ENCODE data around the gene TRABD. TPM values are rescaled to one million over a fixed set of nuclear protein-coding genes. Genes with fewer than 3 reads are reported as not detected.
A peak's percentile ranks its signal among the peaks of the same experiment; 100 is the strongest.
"Not testable (repeated sequence)": the region's sequence is repeated elsewhere in the genome, so short reads cannot be mapped to it uniquely, and the experiment has no call there.

Gene TRABD, protein sequence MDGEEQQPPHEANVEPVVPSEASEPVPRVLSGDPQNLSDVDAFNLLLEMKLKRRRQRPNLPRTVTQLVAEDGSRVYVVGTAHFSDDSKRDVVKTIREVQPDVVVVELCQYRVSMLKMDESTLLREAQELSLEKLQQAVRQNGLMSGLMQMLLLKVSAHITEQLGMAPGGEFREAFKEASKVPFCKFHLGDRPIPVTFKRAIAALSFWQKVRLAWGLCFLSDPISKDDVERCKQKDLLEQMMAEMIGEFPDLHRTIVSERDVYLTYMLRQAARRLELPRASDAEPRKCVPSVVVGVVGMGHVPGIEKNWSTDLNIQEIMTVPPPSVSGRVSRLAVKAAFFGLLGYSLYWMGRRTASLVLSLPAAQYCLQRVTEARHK
- 16.2 and 20.0 TPM in 2 replicates for total RNA-seq

DNA sequence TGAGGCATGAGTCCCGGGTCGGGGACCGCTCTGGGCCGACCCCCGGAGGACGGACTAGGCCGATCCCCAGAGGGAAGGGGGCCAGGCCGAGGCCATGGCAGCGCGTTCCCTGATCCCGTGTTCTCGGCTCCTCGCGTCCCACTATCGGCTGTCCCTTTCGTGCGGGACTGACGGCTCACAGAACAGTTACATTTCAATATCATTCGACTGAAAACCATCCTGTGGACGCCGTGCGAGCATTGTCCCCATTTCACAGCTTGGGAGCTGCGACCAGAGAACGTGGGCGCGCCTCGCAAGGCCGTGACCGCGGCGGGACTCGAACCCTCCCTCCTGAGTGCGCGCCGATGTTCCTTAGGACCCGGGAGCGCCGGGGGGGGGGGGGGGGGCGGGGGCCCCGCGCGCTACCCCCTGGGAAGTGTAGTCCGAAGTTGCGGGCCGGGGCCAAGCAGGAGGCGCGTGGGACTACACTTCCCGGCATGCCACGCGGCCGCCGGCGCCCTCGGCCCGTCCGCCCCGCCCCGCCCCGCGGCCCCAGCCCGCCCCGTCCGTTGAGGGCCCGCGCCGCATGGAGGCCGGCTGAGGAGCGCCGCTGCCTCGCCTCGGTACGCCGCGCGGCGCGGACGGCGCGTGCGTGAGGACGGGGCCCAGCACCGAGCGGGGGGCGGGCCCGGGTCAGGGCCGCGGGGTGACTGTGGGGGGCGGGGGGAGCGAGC is at the start of gene TRABD:
Gene TRABD (plus strand): TSS at position 539 of the 713 bp plus-strand sequence. CDS start 7,148 bp downstream, outside the sequence.
- DNase-seq (ENCODE audit: low read depth in 2 of 2), result peak; percentile 65 to 91

DNA sequence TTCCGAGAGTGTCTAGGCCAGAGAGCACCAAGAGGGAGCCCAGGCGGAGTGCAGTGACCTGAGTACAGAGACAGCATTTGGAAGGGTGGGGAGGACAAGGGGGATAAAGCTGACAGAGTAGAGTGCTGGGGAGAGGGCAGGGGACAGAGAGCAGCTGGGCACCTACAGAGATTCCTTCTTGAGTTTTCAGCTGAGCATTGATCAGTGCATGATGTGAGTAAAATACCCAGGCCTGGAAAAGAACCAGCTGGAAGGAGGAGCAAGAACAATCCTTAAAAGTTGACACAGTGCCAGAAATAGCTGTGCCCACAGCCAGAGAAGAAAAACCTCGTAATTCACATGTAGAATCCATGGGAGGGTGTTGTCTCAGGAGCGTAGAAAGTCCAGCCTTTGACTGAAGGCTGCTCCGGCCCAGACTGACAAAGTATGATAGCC is 49.1 kb upstream of the TRABD start:
- peak in 1 of 2 donors; percentile 30 for DNase-seq (ENCODE audit: low read depth in 2 of 2)

DNA sequence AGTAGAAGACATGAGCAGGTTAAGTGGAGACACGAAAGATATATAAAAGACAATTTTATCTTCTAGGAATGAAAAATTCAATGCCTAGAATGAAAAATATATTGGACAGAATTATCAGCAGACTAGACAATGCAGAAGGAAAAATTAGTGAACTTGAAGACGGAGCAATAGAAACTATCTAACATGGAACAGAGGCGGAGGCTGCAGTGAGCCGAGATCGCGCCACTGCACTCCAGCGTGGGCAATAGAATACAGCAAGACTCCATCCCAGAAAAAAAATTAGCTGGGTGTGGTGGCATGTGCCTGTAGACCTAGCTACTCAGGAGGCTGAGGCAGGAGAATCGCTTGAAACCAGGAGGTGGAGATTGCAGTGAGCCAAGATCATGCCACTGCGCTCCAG is 48.4 kb upstream of the TRABD start:
- DNase-seq (ENCODE audit: low read depth in 2 of 2), result not testable (repeated sequence)

DNA sequence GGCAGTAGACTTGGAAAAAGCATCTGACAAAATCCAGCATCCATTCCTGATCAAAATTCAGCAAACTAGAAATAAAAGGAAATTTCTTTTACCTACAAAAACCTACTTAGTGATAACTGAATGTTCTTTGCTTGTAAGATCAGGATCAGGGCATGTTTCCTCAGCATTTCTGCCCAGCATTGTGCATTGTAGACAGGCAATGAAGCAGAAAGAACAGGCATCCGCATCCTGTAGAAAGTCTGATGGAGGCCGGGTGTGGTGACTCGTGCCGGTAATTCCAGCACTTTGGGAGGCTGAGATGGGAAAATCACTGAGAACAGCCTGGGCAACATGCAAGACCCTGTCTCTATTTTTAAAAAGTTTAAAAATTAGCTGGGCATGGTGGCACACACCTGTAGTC is 47.7 kb upstream of the TRABD start:
- no peak for DNase-seq (ENCODE audit: low read depth in 2 of 2)

DNA sequence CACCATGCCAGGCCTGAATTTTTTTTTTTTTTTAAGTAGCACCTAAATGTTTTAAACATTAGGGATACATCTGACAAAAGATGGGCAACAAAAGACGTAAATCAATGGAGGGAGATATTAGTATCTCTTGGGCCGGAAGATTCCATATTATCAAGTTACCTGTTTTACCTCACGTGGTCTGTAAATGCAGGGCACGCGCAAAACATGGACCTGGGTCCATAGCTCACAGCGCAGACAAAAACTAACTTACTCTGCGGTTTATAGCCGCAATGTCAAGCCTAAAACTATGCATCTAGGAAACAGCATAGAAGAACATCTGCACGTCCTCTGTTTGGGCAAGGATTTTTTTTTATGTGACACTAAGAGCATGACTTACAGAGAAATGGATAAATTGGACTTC is 46.7 kb upstream of the TRABD start:
- DNase-seq (ENCODE audit: low read depth in 2 of 2), result no peak

DNA sequence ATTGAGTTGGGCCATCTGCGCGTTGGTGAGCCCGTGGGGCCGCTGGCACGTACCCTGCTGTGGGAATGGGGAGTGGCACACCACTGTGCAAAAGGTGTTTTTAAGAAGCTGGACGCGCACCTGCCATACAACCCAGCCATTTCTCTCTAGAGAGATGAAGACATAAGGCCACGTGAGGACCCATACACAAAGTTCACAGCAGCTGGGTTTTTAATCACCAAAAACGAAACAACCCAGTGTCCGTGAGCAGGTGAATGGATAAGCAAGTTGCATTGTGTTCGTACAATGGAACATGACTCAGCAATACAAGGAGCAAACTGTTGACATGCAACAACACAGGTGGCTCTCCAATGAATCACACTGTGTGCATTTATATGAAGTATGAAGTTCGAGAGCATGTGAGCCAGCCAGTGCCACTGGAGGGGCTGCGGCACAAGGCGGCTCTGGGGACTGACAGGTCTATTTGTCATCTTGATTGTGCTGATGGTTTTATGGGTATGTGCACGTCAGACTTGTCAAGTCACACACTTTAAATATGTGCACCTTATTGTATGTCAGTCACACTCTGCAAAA is 45.8 kb upstream of the TRABD start:
- DNase-seq (ENCODE audit: low read depth in 2 of 2), result peak in 1 of 2 donors; percentile 51

DNA sequence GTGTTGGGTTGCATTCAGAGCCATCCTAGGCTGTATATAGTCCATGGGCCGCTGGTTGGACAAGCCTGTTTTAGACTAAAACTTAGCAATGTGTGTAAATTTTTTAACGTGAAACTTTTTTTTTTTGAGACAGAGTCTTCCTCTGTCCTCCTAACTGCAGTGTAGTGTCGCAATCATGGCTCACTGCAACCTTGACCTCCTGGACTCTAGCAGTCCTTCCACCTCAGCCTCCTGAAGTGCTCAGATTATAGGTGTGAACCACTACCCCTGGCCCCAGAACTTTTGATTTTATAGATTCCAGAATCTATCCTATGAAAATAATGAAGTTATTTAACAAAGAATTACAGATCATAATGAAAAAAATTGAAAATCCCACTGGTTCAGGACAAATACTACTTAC is 45.1 kb upstream of the TRABD start:
- no peak for DNase-seq (ENCODE audit: low read depth in 2 of 2)

DNA sequence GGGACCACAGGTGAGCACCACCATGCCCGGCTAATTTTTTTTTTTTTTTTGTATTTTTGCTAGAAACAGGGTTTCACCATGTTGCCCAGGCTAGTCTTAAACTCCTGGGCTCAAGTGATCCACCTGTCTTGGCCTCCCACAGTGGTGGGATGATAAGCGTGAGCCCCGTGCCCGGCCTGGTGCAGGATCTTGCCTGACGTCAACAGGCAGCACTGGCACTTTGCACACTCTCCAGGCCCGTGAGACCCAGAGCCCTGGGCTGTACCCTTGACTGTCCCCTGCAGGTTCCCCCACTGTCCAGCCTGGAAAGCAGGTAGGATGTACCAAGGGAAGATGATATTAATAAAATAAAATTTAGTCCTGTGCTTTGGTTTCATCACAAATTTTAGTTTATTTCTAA is 44.3 kb upstream of the TRABD start:
- no peak for DNase-seq (ENCODE audit: low read depth in 2 of 2)

DNA sequence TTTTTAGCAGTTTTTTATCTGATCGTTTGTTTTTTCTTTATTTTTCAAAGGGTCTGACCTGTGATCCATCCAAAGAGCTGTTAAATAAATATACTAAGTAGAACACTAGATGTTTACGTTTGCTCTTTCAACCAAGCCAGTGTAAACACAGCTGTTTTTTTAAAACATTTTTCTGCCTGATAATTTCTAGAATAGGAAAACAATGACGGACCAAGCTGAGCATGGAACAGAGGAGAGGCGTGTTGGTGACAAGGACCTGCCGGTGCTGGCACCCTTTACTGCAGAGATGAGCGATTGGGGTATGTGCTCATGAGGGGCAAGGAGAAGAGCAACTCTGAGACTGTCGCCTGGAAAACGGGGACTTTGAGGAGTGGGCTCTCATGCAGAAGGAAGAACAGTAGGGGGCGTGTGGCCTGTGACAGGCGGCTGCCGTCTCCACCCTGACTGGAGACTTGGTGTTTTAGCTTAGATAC is 43.8 kb upstream of the TRABD start:
- DNase-seq (ENCODE audit: low read depth in 2 of 2), result no peak

DNA sequence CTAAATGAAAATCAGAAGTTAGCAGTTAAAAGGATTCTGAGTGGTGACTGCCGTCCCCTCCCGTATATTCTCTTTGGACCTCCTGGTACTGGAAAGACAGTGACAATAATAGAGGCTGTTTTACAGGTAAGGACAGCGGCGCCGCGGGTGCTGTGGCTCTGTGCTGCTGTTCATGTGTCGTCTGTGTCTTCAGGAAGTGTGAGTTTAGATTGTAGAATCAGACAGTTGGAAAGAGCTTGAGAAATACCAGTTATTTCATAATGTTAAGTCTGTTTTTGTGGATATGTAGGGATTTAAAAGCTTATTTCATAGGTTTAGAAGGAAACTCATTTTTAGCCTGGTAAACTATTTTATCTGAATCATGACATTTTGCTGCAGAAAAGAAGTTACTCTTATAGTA is 42.6 kb upstream of the TRABD start:
- no peak for DNase-seq (ENCODE audit: low read depth in 2 of 2)

DNA sequence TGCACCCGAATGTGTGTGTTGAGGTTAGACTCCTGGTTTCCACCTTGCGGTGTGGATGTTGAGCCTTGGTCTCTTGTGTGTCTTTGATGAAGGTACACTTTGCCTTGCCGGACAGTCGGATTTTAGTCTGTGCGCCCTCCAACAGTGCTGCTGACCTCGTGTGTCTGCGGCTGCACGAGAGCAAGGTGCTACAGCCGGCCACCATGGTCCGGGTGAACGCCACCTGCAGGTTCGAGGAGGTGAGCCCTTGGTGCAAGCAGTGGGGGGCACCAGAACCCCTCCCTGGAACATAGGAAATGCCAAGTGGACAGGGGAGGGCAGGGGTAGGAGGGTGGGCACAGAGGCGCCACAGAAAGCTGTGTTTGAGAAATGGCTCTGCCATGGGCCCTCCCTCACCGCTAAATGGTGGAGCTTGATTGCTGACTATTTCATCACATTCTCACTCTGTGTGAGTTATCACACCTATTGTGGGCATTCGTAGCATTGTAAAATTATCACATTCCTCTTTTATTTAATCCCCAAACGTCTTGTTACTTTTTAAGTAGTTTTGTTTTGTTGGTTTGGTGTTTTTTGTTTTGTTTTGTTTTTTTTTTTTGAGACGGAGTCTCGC is 41.6 kb upstream of the TRABD start:
- DNase-seq (ENCODE audit: low read depth in 2 of 2), result no peak

DNA sequence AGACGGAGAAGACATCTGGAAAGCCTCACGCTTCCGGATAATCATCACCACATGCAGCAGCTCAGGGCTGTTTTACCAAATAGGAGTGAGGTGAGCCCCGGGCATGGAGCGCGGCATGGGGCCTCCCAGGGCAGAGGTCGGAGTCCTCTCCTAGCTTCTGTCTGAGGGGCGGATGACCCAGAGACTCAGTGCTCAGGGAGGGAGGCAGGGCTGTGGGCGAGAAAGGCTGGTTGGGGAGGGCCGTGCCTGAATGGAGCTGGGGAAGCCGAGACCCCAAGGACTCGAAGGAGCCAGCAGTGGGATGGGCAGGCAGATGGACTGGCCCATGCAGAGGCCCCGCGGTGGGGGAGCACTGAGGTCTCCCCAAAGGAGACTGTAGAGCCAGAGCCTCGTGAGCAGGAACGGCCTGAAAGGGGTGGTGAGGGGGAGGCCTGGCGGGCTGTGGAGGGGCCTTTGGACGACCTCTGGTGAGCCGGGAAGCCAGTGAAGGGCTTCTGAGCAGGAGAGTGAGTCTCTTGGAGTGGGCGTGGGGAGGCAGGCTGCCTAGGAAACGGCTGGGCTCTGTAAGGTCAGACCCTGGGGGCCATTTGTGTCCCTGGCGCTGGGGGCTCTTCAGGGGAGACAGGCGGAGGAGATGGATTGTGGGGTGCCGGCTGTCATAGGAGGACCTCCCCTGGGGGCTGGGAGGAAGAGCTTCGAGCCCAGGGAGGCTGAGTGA is 39.8 kb upstream of the TRABD start:
- no peak for DNase-seq (ENCODE audit: low read depth in 2 of 2)

DNA sequence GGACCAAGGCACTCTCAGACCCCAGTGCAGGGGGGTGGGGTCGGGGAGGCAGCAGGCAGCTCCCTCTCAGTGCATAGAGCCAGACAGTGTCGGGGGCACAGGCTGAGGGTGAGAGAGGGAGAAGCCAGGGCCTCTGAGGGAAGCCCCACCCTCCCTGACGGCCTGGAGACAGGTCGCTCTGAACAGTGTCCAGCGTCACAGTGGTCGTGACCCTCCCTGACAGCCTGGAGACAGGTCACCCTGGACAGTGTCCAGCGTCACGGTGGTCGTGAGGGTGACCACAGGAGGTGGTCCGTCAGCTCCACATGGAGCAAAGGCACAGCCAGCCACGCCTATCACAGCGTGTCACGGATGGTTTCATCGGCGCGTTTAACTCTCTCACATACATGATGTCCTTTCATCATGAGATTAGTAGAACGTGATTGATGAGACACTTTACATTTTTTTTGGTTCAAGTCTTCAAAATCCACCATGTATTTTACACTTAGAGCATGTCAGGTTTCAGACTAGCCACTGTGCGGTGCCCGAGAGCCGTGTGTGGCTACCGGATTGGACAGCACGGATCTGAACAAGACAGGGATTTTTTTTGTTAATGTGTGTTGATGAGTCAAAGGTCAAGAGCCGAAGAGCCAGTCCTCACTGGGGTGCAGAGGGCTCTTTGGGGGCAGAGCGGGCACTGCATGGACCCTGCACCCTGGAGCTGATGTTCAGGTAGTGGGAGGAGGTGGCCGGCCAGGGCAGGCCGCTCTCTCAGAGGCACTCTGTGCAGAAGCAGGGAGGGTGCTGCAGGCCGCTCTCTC is 39.1 kb upstream of the TRABD start:
- DNase-seq (ENCODE audit: low read depth in 2 of 2), result no peak

DNA sequence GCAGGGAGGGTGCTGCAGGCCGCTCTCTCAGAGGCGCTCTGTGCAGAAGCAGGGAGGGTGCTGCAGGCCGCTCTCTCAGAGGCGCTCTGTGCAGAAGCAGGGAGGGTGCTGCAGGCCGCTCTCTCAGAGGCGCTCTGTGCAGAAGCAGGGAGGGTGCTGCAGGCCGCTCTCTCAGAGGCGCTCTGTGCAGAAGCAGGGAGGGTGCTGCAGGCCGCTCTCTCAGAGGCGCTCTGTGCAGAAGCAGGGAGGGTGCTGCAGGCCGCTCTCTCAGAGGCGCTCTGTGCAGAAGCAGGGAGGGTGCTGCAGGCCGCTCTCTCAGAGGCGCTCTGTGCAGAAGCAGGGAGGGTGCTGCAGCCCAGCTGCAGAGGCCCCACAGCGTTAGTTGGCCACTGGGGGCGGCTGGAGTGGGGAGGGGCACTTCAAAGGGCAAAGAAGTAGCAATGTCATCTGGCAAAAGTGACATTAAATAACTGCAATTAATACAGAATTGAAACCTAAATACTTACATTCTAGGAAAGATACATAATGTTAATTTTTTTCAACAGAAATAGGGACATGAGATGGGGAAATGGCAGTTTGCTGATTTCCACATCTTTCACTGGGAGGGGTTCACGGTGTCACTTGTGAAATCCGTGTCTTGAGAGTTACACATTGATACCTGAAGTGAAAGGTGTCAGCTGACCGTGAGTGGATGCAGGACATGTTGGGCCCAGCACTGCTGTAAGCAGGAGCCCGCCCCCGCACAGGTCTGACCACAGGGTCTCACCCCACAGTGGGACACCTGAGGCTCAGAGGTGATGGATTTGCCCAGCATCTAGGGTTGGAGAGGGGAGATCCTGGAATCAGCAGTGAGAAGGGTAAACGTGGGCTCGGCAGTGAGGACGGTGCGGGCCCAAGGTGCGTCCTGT is 38.2 kb upstream of the TRABD start:
- DNase-seq (ENCODE audit: low read depth in 2 of 2), result not testable (repeated sequence)

DNA sequence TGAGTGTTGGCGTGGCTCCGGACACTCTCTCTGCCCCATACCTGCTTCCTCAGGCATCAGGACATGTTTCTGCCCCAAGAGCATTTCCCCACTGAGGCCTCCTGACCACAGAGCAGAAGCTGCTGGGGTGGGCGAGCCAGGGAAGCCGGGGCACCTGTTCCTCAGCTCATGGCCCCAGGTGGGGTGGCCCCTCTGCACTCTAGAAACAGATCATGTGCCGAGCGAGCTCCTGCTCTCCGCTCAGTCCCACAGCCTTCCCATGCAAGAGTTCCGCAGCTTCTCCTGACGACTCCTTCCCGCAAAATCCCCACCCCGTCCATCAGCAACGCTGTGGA is 37.6 kb upstream of the TRABD start:
- DNase-seq (ENCODE audit: low read depth in 2 of 2), result no peak

DNA sequence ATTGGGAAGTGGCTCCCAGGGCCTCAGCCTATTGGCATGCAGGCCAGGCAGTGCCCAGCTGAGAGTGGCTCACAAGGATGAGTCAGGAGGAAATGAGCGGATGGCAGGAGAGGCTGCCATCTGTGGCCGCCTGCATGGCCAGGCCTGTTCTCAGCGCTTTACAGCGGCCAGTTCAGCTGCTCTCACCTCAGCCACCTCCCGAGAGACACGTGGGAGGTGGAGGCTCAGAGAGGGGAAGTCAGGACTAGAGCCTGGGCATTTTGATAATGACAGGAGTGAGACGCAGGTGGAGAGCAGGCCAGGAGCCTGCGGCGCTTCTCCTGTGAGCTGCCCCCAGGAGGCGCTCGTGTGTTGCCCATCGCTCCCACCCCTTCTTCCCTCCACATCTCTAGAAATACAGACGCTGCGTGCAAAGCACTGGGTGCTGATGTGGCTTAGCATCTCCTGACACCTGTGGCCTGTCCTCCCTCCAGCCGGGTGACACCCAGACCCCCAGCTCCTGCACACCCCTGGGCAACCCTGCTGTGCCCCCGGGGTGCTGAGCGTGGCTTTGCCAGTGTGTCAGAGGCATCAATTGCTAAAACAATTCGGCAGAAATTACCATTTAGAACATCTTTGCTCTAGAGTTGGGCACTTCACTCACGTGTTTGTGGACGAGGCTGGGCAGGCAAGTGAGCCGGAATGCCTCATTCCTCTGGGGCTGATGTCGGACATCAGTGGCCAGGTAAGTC is 36.6 kb upstream of the TRABD start:
- peak in 1 of 2 donors; percentile 74 for DNase-seq (ENCODE audit: low read depth in 2 of 2)

DNA sequence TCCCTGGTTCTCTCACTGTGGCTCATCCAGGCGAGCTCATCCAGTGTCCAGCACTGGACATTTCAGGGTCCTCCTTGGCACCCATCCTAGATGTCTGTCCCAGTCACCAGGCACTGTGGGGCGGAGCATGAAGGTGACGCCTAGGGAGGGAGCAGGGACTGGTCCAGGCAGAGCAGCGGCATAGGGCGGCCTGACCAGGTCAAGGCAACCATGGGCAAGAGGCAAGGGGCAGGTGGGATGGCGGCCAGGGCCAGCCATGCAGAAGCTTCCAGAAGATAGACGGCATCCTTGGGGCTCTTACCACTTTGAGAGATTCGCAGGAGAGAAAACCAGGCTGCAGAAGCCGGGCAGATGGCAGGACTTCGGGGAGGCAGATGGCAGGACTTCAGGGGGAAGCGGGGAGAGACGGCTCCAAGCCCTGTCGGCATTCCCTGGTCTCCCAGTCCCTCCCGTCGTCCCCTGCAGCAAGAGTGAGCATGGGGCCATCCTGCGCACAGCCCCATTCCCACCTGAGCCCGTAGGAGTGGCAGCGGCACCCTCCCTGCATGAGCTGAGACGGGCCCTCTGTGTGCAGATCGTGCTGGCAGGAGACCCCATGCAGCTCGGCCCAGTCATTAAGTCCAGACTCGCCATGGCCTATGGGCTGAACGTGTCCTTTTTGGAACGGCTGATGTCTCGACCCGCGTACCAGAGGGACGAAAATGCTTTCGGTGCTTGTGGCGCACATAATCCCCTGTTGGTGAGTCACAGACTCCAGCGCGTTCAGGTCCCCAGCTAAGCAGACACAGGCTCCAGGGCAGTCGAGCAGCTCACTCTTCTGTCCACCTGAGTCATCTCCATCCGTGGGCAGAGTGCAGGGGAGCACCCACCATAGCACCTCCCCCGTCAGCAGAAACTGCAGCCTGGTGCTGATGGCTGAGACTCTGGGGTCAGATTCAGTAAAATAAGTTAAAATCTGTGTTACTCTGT is 35.3 kb upstream of the TRABD start:
- DNase-seq (ENCODE audit: low read depth in 2 of 2), result no peak

All from dermis microvascular lymphatic vessel endothelial cell (primary cell).